NT2/D1 (cell line): Measurements from ENCODE around the gene EML6.

Experiments
- SUZ12 ChIP-seq: IDR thresholded peaks from 2 replicates; pipeline ENCODE4 v1.6.1; 2011; ENCODE audit not compliant: insufficient read length, insufficient read depth; ENCODE audit errors: extremely low read depth
- YY1 ChIP-seq: IDR thresholded peaks from 2 replicates; pipeline ENCODE4 v1.6.1; 2011; ENCODE audit not compliant: insufficient read length, insufficient read depth
- ZNF274 ChIP-seq: IDR thresholded peaks from 2 replicates; pipeline ENCODE4 v1.6.1; 2011; ENCODE audit warnings: mild to moderate bottlenecking, low read depth, low read length

DNA sequence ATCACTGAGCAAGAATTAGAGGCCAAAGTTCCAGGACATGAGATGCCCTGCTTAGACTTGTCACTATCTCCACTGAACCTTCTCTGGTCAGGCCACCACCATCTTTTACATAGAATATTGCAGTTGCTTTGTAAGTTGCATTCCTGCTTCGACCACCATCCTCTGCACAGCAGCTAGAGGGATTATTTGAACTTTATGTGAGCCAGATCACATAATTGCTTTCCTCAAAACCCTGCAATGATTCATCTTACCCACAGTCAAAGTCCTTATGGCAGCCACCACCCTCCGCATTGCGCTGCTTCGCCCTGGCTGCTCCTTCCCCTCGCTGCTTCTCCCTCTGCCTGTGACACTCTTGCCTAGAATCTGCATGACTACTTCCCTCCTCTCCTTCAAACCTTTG, 111.3 kb downstream of the EML6 start:
- TF ChIP-seq ZNF274 (no peak), SUZ12 (no peak), YY1 (no peak)
